ENCODE results near the gene SUMO2.

DNA sequence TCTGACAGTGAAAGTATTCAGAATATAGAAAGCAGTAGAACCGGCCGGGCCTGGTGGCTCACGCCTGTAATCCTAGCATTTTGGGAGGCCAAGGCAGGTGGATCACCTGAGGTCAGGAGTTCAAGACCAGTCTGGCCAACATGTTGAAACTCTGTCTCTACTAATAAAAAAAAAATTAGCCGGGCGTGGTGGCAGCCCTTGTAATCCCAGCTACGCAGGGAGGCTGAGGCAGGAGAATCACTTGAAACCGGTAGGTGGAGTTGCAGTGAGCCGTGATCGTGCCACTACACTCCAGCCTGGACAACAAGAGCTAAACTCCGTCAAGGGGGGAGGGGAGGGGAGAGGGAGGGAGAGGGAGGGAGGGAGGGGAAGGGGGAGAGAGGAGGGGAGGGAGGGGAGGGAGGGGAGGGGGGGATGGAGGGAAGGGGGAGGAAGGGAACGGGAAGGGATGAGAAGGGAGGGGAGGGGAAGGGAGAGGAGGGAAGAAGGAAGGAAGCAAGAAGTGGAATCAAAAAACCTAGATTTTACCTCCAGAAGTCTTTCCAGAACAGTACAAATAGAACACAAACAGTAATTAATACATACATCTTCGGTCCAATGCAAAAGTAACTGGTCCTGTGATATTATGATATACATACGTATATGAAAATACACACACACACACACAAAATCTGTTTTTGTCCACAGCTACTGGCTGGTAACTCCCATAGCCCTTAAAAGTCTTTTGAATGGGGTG is 40.4 kb downstream of the SUMO2 start:
- TF ChIP-seq, protein P1, sequence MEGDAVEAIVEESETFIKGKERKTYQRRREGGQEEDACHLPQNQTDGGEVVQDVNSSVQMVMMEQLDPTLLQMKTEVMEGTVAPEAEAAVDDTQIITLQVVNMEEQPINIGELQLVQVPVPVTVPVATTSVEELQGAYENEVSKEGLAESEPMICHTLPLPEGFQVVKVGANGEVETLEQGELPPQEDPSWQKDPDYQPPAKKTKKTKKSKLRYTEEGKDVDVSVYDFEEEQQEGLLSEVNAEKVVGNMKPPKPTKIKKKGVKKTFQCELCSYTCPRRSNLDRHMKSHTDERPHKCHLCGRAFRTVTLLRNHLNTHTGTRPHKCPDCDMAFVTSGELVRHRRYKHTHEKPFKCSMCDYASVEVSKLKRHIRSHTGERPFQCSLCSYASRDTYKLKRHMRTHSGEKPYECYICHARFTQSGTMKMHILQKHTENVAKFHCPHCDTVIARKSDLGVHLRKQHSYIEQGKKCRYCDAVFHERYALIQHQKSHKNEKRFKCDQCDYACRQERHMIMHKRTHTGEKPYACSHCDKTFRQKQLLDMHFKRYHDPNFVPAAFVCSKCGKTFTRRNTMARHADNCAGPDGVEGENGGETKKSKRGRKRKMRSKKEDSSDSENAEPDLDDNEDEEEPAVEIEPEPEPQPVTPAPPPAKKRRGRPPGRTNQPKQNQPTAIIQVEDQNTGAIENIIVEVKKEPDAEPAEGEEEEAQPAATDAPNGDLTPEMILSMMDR (tag by site-specific recombination; IDR thresholded peaks at IDR 0.05), result no peak
- TF ChIP-seq, protein P2, sequence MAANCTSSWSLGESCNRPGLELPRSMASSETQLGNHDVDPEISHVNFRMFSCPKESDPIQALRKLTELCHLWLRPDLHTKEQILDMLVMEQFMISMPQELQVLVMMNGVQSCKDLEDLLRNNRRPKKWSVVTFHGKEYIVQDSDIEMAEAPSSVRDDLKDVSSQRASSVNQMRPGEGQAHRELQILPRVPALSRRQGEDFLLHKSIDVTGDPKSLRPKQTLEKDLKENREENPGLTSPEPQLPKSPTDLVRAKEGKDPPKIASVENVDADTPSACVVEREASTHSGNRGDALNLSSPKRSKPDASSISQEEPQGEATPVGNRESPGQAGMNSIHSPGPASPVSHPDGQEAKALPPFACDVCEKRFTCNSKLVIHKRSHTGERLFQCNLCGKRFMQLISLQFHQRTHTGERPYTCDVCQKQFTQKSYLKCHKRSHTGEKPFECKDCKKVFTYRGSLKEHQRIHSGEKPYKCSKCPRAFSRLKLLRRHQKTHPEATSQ (tag by site-specific recombination; IDR thresholded peaks at IDR 0.05), result no peak
- TF ChIP-seq ZNF768 (tag by site-specific recombination; IDR thresholded peaks at IDR 0.05), result no peak
- no peak for TF ChIP-seq GLIS2 (tag by site-specific recombination; IDR thresholded peaks at IDR 0.05)
- TF ChIP-seq ZNF707 (tag by site-specific recombination; IDR thresholded peaks at IDR 0.05), result no peak
- no peak for TF ChIP-seq ZNF549 (tag by site-specific recombination; IDR thresholded peaks at IDR 0.05)
- no peak for TF ChIP-seq ZNF747 (tag by site-specific recombination; IDR thresholded peaks at IDR 0.05)
- TF ChIP-seq, protein P3, sequence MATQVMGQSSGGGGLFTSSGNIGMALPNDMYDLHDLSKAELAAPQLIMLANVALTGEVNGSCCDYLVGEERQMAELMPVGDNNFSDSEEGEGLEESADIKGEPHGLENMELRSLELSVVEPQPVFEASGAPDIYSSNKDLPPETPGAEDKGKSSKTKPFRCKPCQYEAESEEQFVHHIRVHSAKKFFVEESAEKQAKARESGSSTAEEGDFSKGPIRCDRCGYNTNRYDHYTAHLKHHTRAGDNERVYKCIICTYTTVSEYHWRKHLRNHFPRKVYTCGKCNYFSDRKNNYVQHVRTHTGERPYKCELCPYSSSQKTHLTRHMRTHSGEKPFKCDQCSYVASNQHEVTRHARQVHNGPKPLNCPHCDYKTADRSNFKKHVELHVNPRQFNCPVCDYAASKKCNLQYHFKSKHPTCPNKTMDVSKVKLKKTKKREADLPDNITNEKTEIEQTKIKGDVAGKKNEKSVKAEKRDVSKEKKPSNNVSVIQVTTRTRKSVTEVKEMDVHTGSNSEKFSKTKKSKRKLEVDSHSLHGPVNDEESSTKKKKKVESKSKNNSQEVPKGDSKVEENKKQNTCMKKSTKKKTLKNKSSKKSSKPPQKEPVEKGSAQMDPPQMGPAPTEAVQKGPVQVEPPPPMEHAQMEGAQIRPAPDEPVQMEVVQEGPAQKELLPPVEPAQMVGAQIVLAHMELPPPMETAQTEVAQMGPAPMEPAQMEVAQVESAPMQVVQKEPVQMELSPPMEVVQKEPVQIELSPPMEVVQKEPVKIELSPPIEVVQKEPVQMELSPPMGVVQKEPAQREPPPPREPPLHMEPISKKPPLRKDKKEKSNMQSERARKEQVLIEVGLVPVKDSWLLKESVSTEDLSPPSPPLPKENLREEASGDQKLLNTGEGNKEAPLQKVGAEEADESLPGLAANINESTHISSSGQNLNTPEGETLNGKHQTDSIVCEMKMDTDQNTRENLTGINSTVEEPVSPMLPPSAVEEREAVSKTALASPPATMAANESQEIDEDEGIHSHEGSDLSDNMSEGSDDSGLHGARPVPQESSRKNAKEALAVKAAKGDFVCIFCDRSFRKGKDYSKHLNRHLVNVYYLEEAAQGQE (tag by site-specific recombination; IDR thresholded peaks at IDR 0.05), result no peak
- no peak for TF ChIP-seq ZNF121 (tag by site-specific recombination; IDR thresholded peaks at IDR 0.05)
